ENCODE measurements around the gene CD164. TPM values are rescaled to one million over a fixed set of nuclear protein-coding genes. Genes with fewer than 3 reads are reported as not detected.

Gene CD164
- total RNA-seq, 4 donors from 2014 or later = 284 to 415 (median 340) TPM

DNA sequence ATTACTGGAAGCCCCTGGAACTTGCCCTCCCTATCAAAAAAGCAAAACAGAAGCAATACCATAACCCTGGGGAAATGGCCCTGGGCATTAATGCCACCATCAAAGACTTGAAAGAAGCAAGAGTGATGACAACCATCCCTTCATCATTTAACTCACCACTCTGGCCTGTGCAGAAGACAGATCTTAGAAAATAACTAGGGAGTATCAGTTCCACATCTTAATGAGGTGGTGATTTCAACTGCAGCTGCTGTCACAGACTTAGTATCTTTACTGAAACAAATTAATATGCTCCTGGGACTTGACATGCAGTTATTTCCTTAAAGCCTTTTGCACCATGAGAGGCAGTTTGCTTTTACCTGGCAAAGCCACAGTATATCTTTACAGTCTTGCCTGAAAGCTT lies 24.1 kb downstream of the CD164 start:
- no peaks in the 10 kb centered on the region for H3K27me3 ChIP-seq
- no peak overlapping the region for H3K4me3 ChIP-seq (replicated peaks in 1 of 3)
- no peak overlapping the region for H3K27ac ChIP-seq
- peaks cover 9 to 21% of the 10 kb centered on the region in 2 donors for H3K36me3 ChIP-seq
- no peaks in the 10 kb centered on the region for H3K9me3 ChIP-seq
- TF ChIP-seq POLR2A (IDR thresholded peaks at IDR 0.05) = no peak
- no peak for TF ChIP-seq CTCF (IDR thresholded peaks at IDR 0.05)
- no peak for DNase-seq
- H3K4me1 ChIP-seq = peaks cover 0 to 6% of the 10 kb centered on the region in 2 donors
- intact Hi-C loops (cut with DNase I) = no loop called here

GRCh38 chr6:109356237-109356636 lies 26.0 kb downstream of the CD164 start:
- no peak for DNase-seq
- Histone ChIP-seq H3K36me3 (peaks cover 0 to 9% of the 10 kb centered on the region in 2 donors), H3K4me1 (peaks cover 0 to 16% of the 10 kb centered on the region in 2 donors), H3K4me3 (replicated peaks in 1 of 3) (no peak overlapping the region), H3K27me3 (no peaks in the 10 kb centered on the region), H3K27ac (no peak overlapping the region), H3K9me3 (no peaks in the 10 kb centered on the region)
- intact Hi-C loops (cut with DNase I) = no loop called here
- 96 to 99% methylated on average over 3 of the region's 3 CpGs for WGBS, 2 donors
- TF ChIP-seq CTCF (IDR thresholded peaks at IDR 0.05) = no peak
- no peak for TF ChIP-seq POLR2A (IDR thresholded peaks at IDR 0.05)

- no peaks in the 10 kb centered on the region for H3K27me3 ChIP-seq
- H3K36me3 ChIP-seq = peaks cover 0 to under 1% of the 10 kb centered on the region in 2 donors
- no peak overlapping the region for H3K27ac ChIP-seq
- TF ChIP-seq CTCF (IDR thresholded peaks at IDR 0.05) (no peak), POLR2A (IDR thresholded peaks at IDR 0.05) (no peak)
- no peaks in the 10 kb centered on the region for H3K9me3 ChIP-seq
- DNase-seq = no peak
- intact Hi-C loops (cut with DNase I) = no loop called here
- no peak overlapping the region for H3K4me3 ChIP-seq (replicated peaks in 1 of 3)
- H3K4me1 ChIP-seq = peaks cover 8 to 26% of the 10 kb centered on the region in 2 donors
- WGBS, 2 donors = 94 to 98% methylated on average over 5 of the region's 5 CpGs
Measured at GRCh38 chr6:109351231-109352130, 30.8 kb downstream of the CD164 start.

GRCh38 chr6:109349419-109349987 lies 32.8 kb downstream of the CD164 start:
- TF ChIP-seq CTCF (IDR thresholded peaks at IDR 0.05) = no peak
- TF ChIP-seq POLR2A (IDR thresholded peaks at IDR 0.05) = no peak
- DNase-seq = peak; percentile 38 to 44
- H3K4me3 ChIP-seq (replicated peaks in 1 of 3) = no peak overlapping the region
- no peaks in the 10 kb centered on the region for H3K9me3 ChIP-seq
- 41 to 48% methylated on average over 3 of the region's 3 CpGs for WGBS, 2 donors
- H3K36me3 ChIP-seq = no peaks in the 10 kb centered on the region
- peaks cover 23 to 43% of the 10 kb centered on the region in 2 donors for H3K4me1 ChIP-seq
- intact Hi-C loops (cut with DNase I) = no loop called here
- peak overlapping the region; percentile 6 to 66 (median 18) for H3K27ac ChIP-seq
- no peaks in the 10 kb centered on the region for H3K27me3 ChIP-seq

DNA sequence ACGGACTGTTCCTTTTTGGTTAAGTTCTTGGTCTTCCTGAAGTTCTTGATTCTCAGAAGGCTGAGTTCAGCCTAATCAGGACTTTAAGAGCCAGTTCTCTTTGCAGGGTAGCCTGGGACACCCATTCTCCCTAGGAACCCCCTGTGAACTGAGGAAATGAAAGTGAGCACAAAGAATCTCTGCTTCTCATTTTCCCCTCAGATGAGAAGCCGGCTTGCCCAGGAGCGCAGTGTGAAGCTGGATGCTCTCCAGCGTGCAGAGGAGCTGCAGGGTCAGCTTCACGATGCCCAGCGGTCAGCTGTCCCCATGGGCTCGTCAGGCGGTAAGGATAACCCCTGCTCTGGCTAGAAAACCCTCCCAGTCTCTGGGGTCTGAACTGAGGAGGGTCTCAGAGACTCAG lies 34.0 kb downstream of the CD164 start:
- 82 to 91% methylated on average over 8 of the region's 8 CpGs for WGBS, 2 donors
- intact Hi-C loops (cut with DNase I) = no loop called here
- no peak overlapping the region for H3K27ac ChIP-seq
- no peak for DNase-seq
- no peaks in the 10 kb centered on the region for H3K36me3 ChIP-seq
- TF ChIP-seq CTCF (IDR thresholded peaks at IDR 0.05) = no peak
- TF ChIP-seq POLR2A (IDR thresholded peaks at IDR 0.05) = no peak
- H3K4me3 ChIP-seq (replicated peaks in 1 of 3) = no peak overlapping the region
- H3K4me1 ChIP-seq = peaks cover 31 to 49% of the 10 kb centered on the region in 2 donors
- H3K27me3 ChIP-seq = no peaks in the 10 kb centered on the region
- H3K9me3 ChIP-seq = no peaks in the 10 kb centered on the region

All from thyroid gland (tissue), 4 donors.